IMR-90 (cell line): ENCODE measurements around the gene CCDC54. TPM values are rescaled to one million over a fixed set of nuclear protein-coding genes. Genes with fewer than 3 reads are reported as not detected.
A peak's percentile ranks its signal among the peaks of the same experiment; 100 is the strongest.

ENCODE experiments used
- ATAC-seq: fragments of 200-7000 bp; cut with Tn5 transposase; 2 replicates; pipeline ENCODE4 v1.9.1; 2020; ENCODE audit warnings: low read depth, mild to moderate bottlenecking, moderate library complexity
- BruUV-seq: library from RNA; stranded (reverse); fragments of 400-500 nt; replicated peaks from 2 replicates; lab custom pipeline; 2021; lab: Mats Ljungman, UMichigan
- CTCF ChIA-PET: fragments of 300-600 bp; formaldehyde crosslinking; extraction: SDS; loops from one replicate; lab custom pipeline; 2021; ENCODE audit warnings: antibody characterized with exemption; lab: Yijun Ruan, JAX
- POLR2A ChIA-PET: fragments of 300-600 bp; sonication (Branson Sonifier 250); formaldehyde crosslinking; loops from one replicate; lab custom pipeline; 2022; ENCODE audit warnings: antibody characterized with exemption; ENCODE audit not compliant: unreplicated experiment; lab: Charles Lee
- DNase-seq: peaks from one replicate; pipeline ENCODE4 v3.0.0; 2013
- H2AFZ ChIP-seq: replicated peaks from 2 replicates; pipeline ENCODE3; 2013; ENCODE audit warnings: low read length, mild to moderate bottlenecking; ENCODE audit not compliant: poor library complexity
- H2AK5ac ChIP-seq: 2 replicates; pipeline ENCODE4 v1.6.1; 2013; ENCODE audit warnings: low read depth, low read length, inconsistent platforms
- H2AK9ac ChIP-seq: replicated peaks from 2 replicates; pipeline ENCODE3; 2013; ENCODE audit warnings: mild to moderate bottlenecking, low read depth, low read length, moderate library complexity; ENCODE audit not compliant: poor library complexity
- H2BK120ac ChIP-seq: 2 replicates; pipeline ENCODE4 v1.6.1; 2013; ENCODE audit warnings: low read depth, low read length, inconsistent platforms
- H2BK15ac ChIP-seq: 3 replicates; pipeline ENCODE4 v1.6.1; 2013; ENCODE audit warnings: low read depth, low read length, inconsistent platforms
- H2BK20ac ChIP-seq: 2 replicates; pipeline ENCODE4 v1.6.1; 2013; ENCODE audit warnings: low read depth, mild to moderate bottlenecking, inconsistent platforms, low read length, moderate library complexity
- H2BK5ac ChIP-seq: 2 replicates; pipeline ENCODE4 v1.6.1; 2013; ENCODE audit warnings: mild to moderate bottlenecking, low read depth, low read length, inconsistent platforms; ENCODE audit not compliant: poor library complexity, severe bottlenecking
- H3K14ac ChIP-seq: replicated peaks from 2 replicates; pipeline ENCODE4 v1.6.1; 2013; ENCODE audit warnings: low read depth, low read length, inconsistent platforms
- H3K18ac ChIP-seq: 2 replicates; pipeline ENCODE4 v1.6.1; 2013; ENCODE audit warnings: low read depth, low read length, control low read depth
- H3K23ac ChIP-seq: 2 replicates; pipeline ENCODE4 v1.6.1; 2013; ENCODE audit warnings: low read depth, low read length, inconsistent platforms
- H3K27ac ChIP-seq: 2 replicates; pipeline ENCODE4 v1.5.1; 2013; ENCODE audit warnings: mild to moderate bottlenecking, control low read depth, low read length; ENCODE audit not compliant: insufficient read depth
- H3K27me3 ChIP-seq: 2 replicates; pipeline ENCODE4 v1.6.1; 2013; ENCODE audit warnings: low read length; ENCODE audit not compliant: control insufficient read depth, insufficient read depth
- H3K36me3 ChIP-seq: 2 replicates; pipeline ENCODE4 v1.6.1; 2013; ENCODE audit warnings: low read length, mixed read lengths; ENCODE audit not compliant: control insufficient read depth, insufficient read depth
- H3K4ac ChIP-seq: 2 replicates; pipeline ENCODE4 v1.6.1; 2013; ENCODE audit warnings: low read depth, low read length, inconsistent platforms
- H3K4me1 ChIP-seq: 2 replicates; pipeline ENCODE4 v1.6.1; 2013; ENCODE audit warnings: low read length, mixed read lengths; ENCODE audit not compliant: control insufficient read depth, insufficient read depth
- H3K4me2 ChIP-seq: 2 replicates; pipeline ENCODE4 v1.6.1; 2013; ENCODE audit warnings: low read depth, mild to moderate bottlenecking, control low read depth, low read length, moderate library complexity
- H3K4me3 ChIP-seq: 2 replicates; pipeline ENCODE4 v1.5.1; 2013; ENCODE audit warnings: low read depth, mild to moderate bottlenecking, control low read depth, low read length, moderate library complexity; ENCODE audit not compliant: insufficient read depth
- H3K56ac ChIP-seq: 2 replicates; pipeline ENCODE4 v1.6.1; 2013; ENCODE audit warnings: low read length, inconsistent platforms; ENCODE audit not compliant: insufficient read depth; ENCODE audit errors: extremely low read depth
- H3K79me1 ChIP-seq, 2 experiments: 2 replicates each; pipeline ENCODE4 v1.6.1; 2013; ENCODE audit warnings: low read length in 2 of 2, inconsistent platforms in 1 of 2, low read depth in 1 of 2
- H3K9ac ChIP-seq: 2 replicates; pipeline ENCODE4 v1.6.1; 2013; ENCODE audit warnings: low read depth, low read length, control low read depth
- H3K9me1 ChIP-seq: 2 replicates; pipeline ENCODE4 v1.6.1; 2013; ENCODE audit warnings: low read length, inconsistent platforms; ENCODE audit not compliant: insufficient read depth
- H3K9me3 ChIP-seq: 2 replicates; pipeline ENCODE4 v1.6.1; 2013; ENCODE audit warnings: low read length; ENCODE audit not compliant: control insufficient read depth, insufficient read depth
- H4K20me1 ChIP-seq: 2 replicates; pipeline ENCODE4 v1.6.1; 2013; ENCODE audit warnings: low read length, inconsistent platforms; ENCODE audit not compliant: insufficient read depth
- H4K5ac ChIP-seq: 2 replicates; pipeline ENCODE4 v1.6.1; 2013; ENCODE audit warnings: mild to moderate bottlenecking, low read depth, low read length, control low read depth
- H4K8ac ChIP-seq, 2 experiments: 2 replicates each; pipeline ENCODE4 v1.6.1; 2013; ENCODE audit warnings: low read depth in 2 of 2, low read length in 2 of 2, control low read depth in 1 of 2, inconsistent platforms in 1 of 2
- H4K91ac ChIP-seq: 2 replicates; pipeline ENCODE4 v1.6.1; 2013; ENCODE audit warnings: low read depth, low read length, inconsistent platforms; ENCODE audit not compliant: insufficient read depth
- BHLHE40 ChIP-seq: fragments of 150-350 bp; IDR thresholded peaks from 2 replicates; pipeline ENCODE4 v1.6.1; 2016; ENCODE audit warnings: mild to moderate bottlenecking, low read depth, low read length
- CEBPB ChIP-seq: IDR thresholded peaks from 2 replicates; pipeline ENCODE4 v1.6.1; 2012; ENCODE audit warnings: low read depth, low read length, improper control_type of control experiment
- CHD1 ChIP-seq: IDR thresholded peaks from 2 replicates; pipeline ENCODE4 v1.6.1; 2012; ENCODE audit warnings: low read depth, low read length, improper control_type of control experiment
- MAFK ChIP-seq: IDR thresholded peaks from 2 replicates; pipeline ENCODE4 v1.6.1; 2012; ENCODE audit warnings: low read depth, low read length, improper control_type of control experiment
- MAZ ChIP-seq: IDR thresholded peaks from 2 replicates; pipeline ENCODE4 v1.6.1; 2012; ENCODE audit warnings: low read depth, mild to moderate bottlenecking, low read length, improper control_type of control experiment, moderate library complexity, borderline replicate concordance
- MXI1 ChIP-seq: IDR thresholded peaks from 2 replicates; pipeline ENCODE4 v1.6.1; 2012; ENCODE audit warnings: low read depth, mild to moderate bottlenecking, low read length, moderate library complexity, borderline replicate concordance
- NFE2L2 ChIP-seq: fragments of 150-350 bp; IDR thresholded peaks from 2 replicates; pipeline ENCODE4 v1.6.1; 2016; ENCODE audit warnings: low read depth, mild to moderate bottlenecking, low read length
- POLR2A ChIP-seq: IDR thresholded peaks from 2 replicates; pipeline ENCODE4 v1.6.1; 2012; ENCODE audit warnings: mild to moderate bottlenecking, low read depth, low read length
- RAD21 ChIP-seq: IDR thresholded peaks from 2 replicates; pipeline ENCODE4 v1.6.1; 2012; ENCODE audit warnings: low read length, improper control_type of control experiment
- RCOR1 ChIP-seq: IDR thresholded peaks from 2 replicates; pipeline ENCODE4 v1.6.1; 2012; ENCODE audit warnings: mild to moderate bottlenecking, low read length, improper control_type of control experiment; ENCODE audit not compliant: insufficient replicate concordance
- RFX5 ChIP-seq: IDR thresholded peaks from 2 replicates; pipeline ENCODE4 v1.8.0; 2012; ENCODE audit warnings: low read depth, mild to moderate bottlenecking, low read length, moderate library complexity
- SMC3 ChIP-seq: fragments of 150-350 bp; IDR thresholded peaks from 2 replicates; pipeline ENCODE4 v1.6.1; 2016; ENCODE audit warnings: low read depth, mild to moderate bottlenecking, antibody characterized with exemption, low read length, moderate library complexity
- USF2 ChIP-seq: fragments of 150-350 bp; IDR thresholded peaks from 2 replicates; pipeline ENCODE4 v1.6.1; 2017; ENCODE audit warnings: mild to moderate bottlenecking, antibody characterized with exemption, low read length, low read depth
- dilution Hi-C: fragments of 300-500 bp; cut with HindIII; formaldehyde crosslinking; loops from one replicate; pipeline ENCODE4 v1.14.3; 2018; ENCODE audit warnings: low sequenced_read_pairs; ENCODE audit not compliant: unreplicated experiment
- in situ Hi-C: fragments of 300-500 bp; cut with MboI; formaldehyde crosslinking; loops from 3 replicates; pipeline ENCODE4 v1.14.3; 2019; ENCODE audit warnings: low sequenced_read_pairs, inconsistent platforms, mixed read lengths
- intact Hi-C: fragments of 100-400 bp; cut with micrococcal nuclease; formaldehyde crosslinking; loops from 2 replicates; pipeline ENCODE4 v1.10.0; 2022
- polyA plus RNA-seq, 3 experiments: library from polyadenylated mRNA; depleted of rRNA; stranded (reverse); fragments of >200 nt; gene quantifications; 2 replicates each; pipeline ENCODE4 v1.2.3, GENCODE V29; 2012; ENCODE audit warnings: low replicate concordance in 1 of 3
- total RNA-seq: library from RNA; depleted of rRNA; stranded (reverse); fragments of >200 nt; gene quantifications from 2 replicates; pipeline ENCODE4 v1.2.3, GENCODE V29; 2012
- TF ChIP-seq, protein P1 (sequence below): conservative IDR thresholded peaks from 2 replicates; pipeline ENCODE4 v1.5.1; 2012; ENCODE audit warnings: mild to moderate bottlenecking, low read depth, low read length, improper control_type of control experiment

Gene CCDC54
- total and polyA plus RNA-seq, 2 of the 4 experiments (the other 2 are of a cell fraction): not detected

GRCh38 chr3:107425033-107425432, 47.8 kb downstream of the CCDC54 start:
- H3K4me2 ChIP-seq: no peak overlapping the region
- no peaks in the 10 kb centered on the region for H3K9me3 ChIP-seq
- H2BK20ac ChIP-seq: peak overlapping the region; percentile 52; the same call in 1 of the 2 replicates
- no peak overlapping the region for H4K8ac ChIP-seq
- H2AK5ac ChIP-seq: no peak overlapping the region
- no peak overlapping the region for H3K4me3 ChIP-seq
- POLR2A ChIA-PET: no interaction called here
- H4K5ac ChIP-seq: no peak overlapping the region
- H3K56ac ChIP-seq: no peak overlapping the region
- H3K79me1 ChIP-seq: no peaks in the 10 kb centered on the region
- H3K18ac ChIP-seq: no peak overlapping the region; the same call in 1 of the 2 replicates
- no peak overlapping the region for H2AK9ac ChIP-seq
- no peak overlapping the region for H2BK5ac ChIP-seq
- CTCF ChIA-PET: no interaction called here
- H3K27ac ChIP-seq: no peak overlapping the region
- H4K20me1 ChIP-seq: no peaks in the 10 kb centered on the region
- H3K27me3 ChIP-seq: no peaks in the 10 kb centered on the region
- H4K91ac ChIP-seq: no peak overlapping the region
- TF ChIP-seq RAD21 (no peak), BHLHE40 (no peak), MXI1 (no peak), CEBPB (no peak), CHD1 (no peak), POLR2A (no peak), RFX5 (no peak), USF2 (no peak), MAFK (no peak), RCOR1 (no peak), NFE2L2 (no peak), SMC3 (no peak), MAZ (no peak)
- TF ChIP-seq, protein P1, sequence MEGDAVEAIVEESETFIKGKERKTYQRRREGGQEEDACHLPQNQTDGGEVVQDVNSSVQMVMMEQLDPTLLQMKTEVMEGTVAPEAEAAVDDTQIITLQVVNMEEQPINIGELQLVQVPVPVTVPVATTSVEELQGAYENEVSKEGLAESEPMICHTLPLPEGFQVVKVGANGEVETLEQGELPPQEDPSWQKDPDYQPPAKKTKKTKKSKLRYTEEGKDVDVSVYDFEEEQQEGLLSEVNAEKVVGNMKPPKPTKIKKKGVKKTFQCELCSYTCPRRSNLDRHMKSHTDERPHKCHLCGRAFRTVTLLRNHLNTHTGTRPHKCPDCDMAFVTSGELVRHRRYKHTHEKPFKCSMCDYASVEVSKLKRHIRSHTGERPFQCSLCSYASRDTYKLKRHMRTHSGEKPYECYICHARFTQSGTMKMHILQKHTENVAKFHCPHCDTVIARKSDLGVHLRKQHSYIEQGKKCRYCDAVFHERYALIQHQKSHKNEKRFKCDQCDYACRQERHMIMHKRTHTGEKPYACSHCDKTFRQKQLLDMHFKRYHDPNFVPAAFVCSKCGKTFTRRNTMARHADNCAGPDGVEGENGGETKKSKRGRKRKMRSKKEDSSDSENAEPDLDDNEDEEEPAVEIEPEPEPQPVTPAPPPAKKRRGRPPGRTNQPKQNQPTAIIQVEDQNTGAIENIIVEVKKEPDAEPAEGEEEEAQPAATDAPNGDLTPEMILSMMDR: no peak
- peak; percentile 5 for DNase-seq
- dilution Hi-C loops: no loop called here
- no TSS peak for BruUV-seq
- H3K14ac ChIP-seq: 0 out of 2 replicates have a peak overlapping the region, but pooled peaks have one; percentile 40
- no peaks in the 10 kb centered on the region for H3K36me3 ChIP-seq
- no peak overlapping the region for H3K23ac ChIP-seq
- no peak overlapping the region for H3K4ac ChIP-seq
- in situ Hi-C loops: no loop called here
- H3K9me1 ChIP-seq: no peaks in the 10 kb centered on the region
- H2BK120ac ChIP-seq: 0 out of 2 replicates have a peak overlapping the region, but pooled peaks have one; percentile 10
- intact Hi-C loops: no loop called here
- H2AFZ ChIP-seq: no peak overlapping the region
- no peak overlapping the region for H2BK15ac ChIP-seq
- no peak for ATAC-seq
- no peak overlapping the region for H3K9ac ChIP-seq
- H3K4me1 ChIP-seq: peaks cover 2% of the 10 kb centered on the region; the same call in 1 of the 2 replicates
